Stimulated activated CD4-positive, alpha-beta T cell treated with anti-CD3 and anti-CD28 coated beads, Interleukin-4, amount 100 ng/mL, for 4 hours (primary cell): Measurements from ENCODE around the gene CEP170B.

Experiments used
- DNase-seq, 2 experiments: peaks; one replicate each; pipeline ENCODE4 v3.0.0-alpha.2; 2020

The CEP170B gene

GRCh38 chr14:104868060-104868740 is 3.1 kb downstream of the CEP170B start:
- no peak for DNase-seq

DNA sequence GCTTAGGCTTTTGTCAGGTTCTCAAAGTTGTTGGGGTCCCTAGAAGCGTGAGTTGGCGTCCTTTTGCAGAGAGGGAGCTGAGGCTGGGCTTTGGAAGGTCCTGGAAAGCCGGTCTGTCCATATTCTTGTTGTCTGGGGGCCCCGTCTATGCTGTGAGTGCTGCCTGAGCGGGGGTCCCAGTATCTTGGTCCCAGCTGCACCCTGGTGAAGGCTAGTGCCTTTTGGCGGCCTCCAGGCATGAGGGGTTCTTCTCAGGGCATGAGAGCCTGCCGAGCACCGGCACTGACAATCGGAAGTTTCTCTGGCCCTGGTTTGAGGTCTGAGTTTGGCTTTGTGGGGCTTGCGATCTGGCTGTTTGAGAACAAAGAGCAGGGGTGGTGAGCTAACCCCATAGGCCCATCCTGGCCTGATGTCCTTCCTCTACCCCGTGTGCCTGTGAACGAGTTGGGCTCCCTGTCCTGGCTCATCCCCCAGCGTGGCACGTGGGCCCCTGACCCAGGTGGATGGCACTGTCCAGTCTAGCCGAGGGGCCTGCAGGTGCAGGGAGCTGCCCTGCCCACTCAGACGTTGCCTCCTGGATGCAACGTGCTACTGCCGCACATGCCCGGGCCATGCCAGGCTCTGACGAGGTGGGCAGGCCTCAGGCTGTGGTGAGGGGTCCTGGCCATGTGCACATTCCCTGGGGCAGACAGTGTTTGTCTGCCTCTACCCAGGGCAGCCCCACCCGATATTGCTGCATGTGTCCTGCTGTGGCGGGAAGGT is 3.9 kb downstream of the CEP170B start:
- no peak for DNase-seq

- no peak for DNase-seq
Observed at GRCh38 chr14:104869669-104870367, 4.8 kb downstream of the CEP170B start.

DNA sequence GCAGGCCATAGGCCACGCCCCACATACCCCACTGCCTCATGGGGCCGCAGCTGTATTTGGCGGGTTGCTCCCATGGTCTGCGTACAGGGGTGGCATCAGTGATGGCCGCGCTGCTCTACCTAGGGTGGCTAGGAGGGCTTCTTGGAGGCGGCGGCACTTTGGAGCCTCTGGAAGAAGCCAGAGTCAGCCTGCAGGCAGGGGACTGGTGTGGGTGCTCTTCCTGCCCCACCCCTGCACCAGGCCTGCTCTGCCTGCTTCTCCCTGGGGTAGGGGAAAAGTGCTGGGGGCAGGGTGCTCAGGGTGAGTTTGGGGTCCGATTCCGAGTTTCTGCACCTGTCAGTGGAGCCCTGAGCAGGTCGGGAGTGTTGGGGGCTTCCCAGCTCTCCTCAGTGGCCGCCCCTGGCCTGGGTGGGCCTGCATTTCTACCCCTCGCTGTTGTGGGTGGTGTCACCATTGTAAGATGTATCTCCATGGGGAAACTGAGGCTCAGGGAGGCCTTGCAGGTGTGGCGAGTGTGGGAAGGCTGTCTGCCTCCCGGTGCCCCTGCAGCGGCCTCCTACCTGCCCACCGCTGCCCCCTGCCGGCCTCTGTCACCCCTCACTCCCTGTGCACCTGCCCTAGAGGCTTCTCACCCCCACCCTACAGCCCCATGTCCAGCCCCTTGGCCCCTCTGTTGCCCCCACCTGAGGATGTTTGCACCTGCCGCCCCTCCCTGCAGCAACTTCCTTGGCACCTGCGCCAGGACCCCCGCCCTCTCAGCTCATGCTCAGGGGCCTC is 5.5 kb downstream of the CEP170B start:
- peak; percentile 30 to 58 for DNase-seq

GRCh38 chr14:104871145-104871655 is 6.1 kb downstream of the CEP170B start:
- no peak for DNase-seq

DNA sequence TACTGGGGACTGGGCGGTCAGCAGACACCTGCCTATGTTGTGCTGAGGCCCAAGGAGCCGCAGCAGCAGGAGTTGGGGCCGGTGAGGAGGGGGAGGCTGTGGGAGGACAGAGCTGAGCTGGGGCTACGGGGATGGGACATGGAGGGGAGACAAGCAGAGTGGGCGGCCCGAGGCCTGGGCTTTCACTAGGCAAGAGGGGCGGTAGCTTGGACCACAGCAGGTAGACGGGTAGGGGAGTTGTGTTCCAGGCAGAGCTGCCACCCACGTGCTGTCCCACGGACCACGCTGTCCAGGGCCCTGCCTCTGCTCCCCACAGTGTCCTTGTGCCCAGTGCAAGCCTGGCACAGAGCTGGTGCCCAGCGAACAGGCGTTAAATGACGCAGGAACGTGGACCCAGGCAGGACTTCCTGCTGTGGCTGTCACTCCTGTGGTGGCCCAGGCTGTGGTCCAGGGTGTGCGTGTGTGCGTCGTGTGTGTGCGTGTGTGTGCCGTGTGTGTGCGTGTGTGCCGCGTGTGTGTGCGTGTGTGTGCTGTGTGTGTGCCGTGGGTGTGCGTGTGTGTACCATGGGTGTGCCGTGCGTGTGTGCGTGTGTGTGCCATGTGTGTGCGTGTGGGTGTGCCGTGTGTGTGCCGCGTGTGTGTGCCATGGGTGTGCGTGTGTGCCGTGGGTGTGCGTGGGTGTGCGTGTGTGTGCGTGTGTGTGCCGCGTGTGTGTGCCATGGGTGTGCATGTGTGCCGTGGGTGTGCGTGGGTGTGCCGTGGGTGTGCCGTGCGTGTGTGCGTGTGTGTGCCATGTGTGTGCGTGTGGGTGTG is 6.8 kb downstream of the CEP170B start:
- no peak for DNase-seq

- no peak for DNase-seq
Observed at GRCh38 chr14:104872469-104873341, 7.6 kb downstream of the CEP170B start.

DNA sequence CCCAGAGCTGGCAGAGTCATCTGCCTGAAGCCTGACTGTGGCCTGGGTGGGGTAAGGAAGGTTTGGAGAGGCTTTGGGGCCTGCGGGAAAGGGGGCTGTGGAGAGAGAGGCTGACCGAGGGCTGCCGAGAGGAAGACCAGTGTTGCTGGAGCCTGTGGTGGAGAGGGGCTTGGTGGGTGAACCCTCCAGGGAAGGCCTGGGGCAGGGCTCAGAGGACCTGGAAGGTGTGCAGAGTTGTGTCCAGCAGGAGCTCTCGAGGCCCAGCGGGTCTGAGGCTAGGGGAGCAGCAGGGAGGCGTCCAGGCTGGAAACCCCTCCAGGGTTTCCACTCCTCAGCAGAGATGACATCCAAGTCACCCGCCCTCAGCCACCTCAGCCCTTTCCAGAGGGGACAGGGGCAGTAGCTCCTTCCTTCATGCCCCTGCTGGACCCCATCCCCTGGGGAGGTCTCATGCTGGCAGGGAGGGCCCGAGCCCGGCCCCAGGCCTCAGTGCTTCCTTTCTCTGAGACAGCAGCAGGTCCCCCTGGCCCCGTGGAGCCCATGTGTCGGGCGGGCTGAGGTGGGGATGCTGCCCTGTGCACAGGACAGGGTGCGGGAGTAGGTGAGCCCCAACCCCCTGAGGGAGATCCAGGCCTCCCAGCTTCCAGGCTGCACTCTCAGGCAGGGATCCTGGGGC is 8.4 kb downstream of the CEP170B start:
- no peak for DNase-seq

- DNase-seq = no peak
Observed at GRCh38 chr14:104874110-104874531, 9.1 kb downstream of the CEP170B start.

GRCh38 chr14:104874571-104875411 is 9.7 kb downstream of the CEP170B start:
- DNase-seq = no peak

GRCh38 chr14:104875412-104875751 is 10.3 kb downstream of the CEP170B start:
- DNase-seq = no peak

DNA sequence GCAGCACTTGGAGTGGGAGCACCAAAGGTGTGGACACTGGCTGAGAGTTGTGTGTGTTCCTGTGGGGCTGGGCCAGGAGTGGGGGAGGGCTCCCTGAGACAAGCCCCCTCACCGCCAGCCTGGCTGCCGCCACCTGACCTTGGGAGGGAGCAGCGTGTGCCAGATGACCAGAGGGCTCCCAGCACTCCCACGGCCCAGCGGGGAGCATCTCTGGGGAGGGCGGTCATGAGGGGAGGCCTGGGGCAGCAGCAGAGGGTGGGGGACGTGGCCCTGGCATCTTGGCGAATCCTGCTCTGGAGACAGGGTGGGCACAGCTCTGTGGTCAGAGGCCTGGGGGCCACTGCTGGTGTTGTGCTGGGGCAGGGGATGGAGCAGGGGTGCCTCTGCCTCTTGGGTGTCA is 10.7 kb downstream of the CEP170B start:
- no peak for DNase-seq

DNA sequence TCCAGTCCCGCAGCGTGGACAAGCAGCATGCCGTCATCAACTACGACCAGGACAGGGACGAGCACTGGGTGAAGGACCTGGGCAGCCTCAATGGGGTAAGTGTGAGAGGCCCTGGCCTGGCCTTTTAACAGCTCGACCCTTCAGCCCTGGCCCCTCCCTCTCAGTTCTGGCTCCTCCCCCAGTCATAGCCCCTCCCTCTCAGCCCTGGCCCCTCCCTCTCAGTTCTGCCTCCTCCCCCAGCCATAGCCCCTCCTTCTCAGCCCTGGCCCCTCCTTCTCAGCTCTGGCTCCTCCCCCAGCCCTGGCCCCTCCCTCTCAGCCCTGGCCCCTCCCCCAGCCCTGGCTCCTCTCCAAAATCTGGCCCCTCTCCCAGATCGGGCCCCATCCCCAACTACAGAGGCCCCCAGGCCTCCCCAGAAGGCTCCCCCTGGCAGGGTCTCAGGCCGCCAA is 11.2 kb downstream of the CEP170B start:
- peak in 1 of 2 experiments; percentile 22 for DNase-seq

- no peak for DNase-seq
Observed at GRCh38 chr14:104877066-104877805, 12.2 kb downstream of the CEP170B start.

DNA sequence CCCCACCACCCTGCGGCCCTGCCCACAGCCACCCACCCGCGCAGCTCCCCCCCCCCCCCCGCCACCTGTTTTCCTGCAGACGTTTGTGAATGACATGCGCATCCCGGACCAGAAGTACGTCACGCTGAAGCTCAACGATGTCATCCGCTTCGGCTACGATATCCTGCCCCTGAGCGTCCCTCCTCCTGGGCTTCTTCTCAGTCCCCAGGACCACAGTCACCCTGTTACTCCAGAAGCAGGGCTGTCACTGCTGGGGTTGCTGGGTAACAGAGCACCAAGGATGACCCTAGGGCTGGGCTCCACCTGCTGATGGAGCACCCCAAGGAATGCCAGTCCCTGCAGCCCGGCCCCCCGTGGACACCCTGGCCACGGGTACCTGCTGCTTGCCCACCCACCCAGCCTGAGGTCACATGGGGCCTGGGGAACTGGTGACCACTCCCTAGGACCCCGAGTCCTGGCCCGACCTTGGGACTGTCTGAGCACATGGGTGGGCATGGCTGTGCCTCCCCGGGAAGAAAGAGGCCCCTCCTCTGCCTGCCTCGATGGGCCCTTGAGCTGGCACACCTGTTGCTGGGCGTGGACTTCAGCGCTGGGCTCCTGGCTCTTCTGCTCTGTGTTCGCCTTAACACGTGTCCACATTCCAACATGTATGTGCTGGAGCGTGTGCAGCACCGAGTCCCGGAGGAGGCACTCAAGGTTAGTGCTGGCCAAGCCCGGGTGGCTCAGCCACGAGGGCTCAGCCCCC is 12.9 kb downstream of the CEP170B start:
- DNase-seq = no peak

- DNase-seq = no peak
Observed at GRCh38 chr14:104878582-104878981, 13.5 kb downstream of the CEP170B start.

- DNase-seq = no peak
Observed at GRCh38 chr14:104879201-104879982, 14.3 kb downstream of the CEP170B start.
